Medulla oblongata (tissue), 1 donor: Measurements from ENCODE around the gene SLC25A38.
"Not testable (repeated sequence)": the region's sequence is repeated elsewhere in the genome, so short reads cannot be mapped to it uniquely, and the experiment has no call there.

Experiments
- DNase-seq: peaks from one replicate; pipeline ENCODE4 v3.0.0-alpha.2; 2015; ENCODE audit errors: extremely low spot score

The SLC25A38 gene

GRCh38 chr3:39383045-39383880 lies at the start of gene SLC25A38:
TSS of gene SLC25A38 (plus strand) at chr3:39383370. CDS start at chr3:39383725, 355 bp downstream.
- DNase-seq, result peak; percentile 83

GRCh38 chr3:39333607-39334006 lies 49.6 kb upstream of the SLC25A38 start:
- no peak for DNase-seq

GRCh38 chr3:39334205-39334604 lies 49.0 kb upstream of the SLC25A38 start:
- no peak for DNase-seq

- DNase-seq, result no peak
Observed at GRCh38 chr3:39338201-39338600, 45.0 kb upstream of the SLC25A38 start.

- DNase-seq, result no peak
Observed at GRCh38 chr3:39339086-39339485, 44.1 kb upstream of the SLC25A38 start.

GRCh38 chr3:39343076-39343717 lies 40.0 kb upstream of the SLC25A38 start:
- DNase-seq, result no peak

GRCh38 chr3:39343760-39344159 lies 39.4 kb upstream of the SLC25A38 start:
- no peak for DNase-seq

- no peak for DNase-seq
Observed at GRCh38 chr3:39344746-39345344, 38.3 kb upstream of the SLC25A38 start.

- no peak for DNase-seq
Observed at GRCh38 chr3:39346785-39347585, 36.2 kb upstream of the SLC25A38 start.

- DNase-seq, result no peak
Observed at GRCh38 chr3:39347586-39347876, 35.6 kb upstream of the SLC25A38 start.

- DNase-seq, result no peak
Observed at GRCh38 chr3:39349080-39349479, 34.1 kb upstream of the SLC25A38 start.

- DNase-seq, result no peak
Observed at GRCh38 chr3:39350714-39351113, 32.5 kb upstream of the SLC25A38 start.

GRCh38 chr3:39351134-39351533 lies 32.0 kb upstream of the SLC25A38 start:
- DNase-seq, result not testable (repeated sequence)

- not testable (repeated sequence) for DNase-seq
Observed at GRCh38 chr3:39353168-39353927, 29.8 kb upstream of the SLC25A38 start.

GRCh38 chr3:39358333-39358732 lies 24.8 kb upstream of the SLC25A38 start:
- no peak for DNase-seq

- no peak for DNase-seq
Observed at GRCh38 chr3:39361252-39361927, 21.8 kb upstream of the SLC25A38 start.

- no peak for DNase-seq
Observed at GRCh38 chr3:39362192-39362591, 21.0 kb upstream of the SLC25A38 start.

- DNase-seq, result no peak
Observed at GRCh38 chr3:39362812-39363211, 20.4 kb upstream of the SLC25A38 start.

- DNase-seq, result not testable (repeated sequence)
Observed at GRCh38 chr3:39370450-39370849, 12.7 kb upstream of the SLC25A38 start.

- no peak for DNase-seq
Observed at GRCh38 chr3:39372833-39373232, 10.3 kb upstream of the SLC25A38 start.
